ENCODE results near the gene STRN3.
"Not testable (repeated sequence)": the region's sequence is repeated elsewhere in the genome, so short reads cannot be mapped to it uniquely, and the experiment has no call there.

Gene STRN3, protein sequence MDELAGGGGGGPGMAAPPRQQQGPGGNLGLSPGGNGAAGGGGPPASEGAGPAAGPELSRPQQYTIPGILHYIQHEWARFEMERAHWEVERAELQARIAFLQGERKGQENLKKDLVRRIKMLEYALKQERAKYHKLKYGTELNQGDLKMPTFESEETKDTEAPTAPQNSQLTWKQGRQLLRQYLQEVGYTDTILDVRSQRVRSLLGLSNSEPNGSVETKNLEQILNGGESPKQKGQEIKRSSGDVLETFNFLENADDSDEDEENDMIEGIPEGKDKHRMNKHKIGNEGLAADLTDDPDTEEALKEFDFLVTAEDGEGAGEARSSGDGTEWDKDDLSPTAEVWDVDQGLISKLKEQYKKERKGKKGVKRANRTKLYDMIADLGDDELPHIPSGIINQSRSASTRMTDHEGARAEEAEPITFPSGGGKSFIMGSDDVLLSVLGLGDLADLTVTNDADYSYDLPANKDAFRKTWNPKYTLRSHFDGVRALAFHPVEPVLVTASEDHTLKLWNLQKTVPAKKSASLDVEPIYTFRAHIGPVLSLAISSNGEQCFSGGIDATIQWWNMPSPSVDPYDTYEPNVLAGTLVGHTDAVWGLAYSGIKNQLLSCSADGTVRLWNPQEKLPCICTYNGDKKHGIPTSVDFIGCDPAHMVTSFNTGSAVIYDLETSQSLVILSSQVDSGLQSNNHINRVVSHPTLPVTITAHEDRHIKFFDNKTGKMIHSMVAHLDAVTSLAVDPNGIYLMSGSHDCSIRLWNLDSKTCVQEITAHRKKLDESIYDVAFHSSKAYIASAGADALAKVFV

GRCh38 chr14:31026077-31026449 lies at the start of gene STRN3:
Gene STRN3, minus strand, starts transcription at chr14:31026379. Its CDS starts 194 bp downstream, at chr14:31026185.
- DNase-seq (ENCODE audit: low read depth in 2 of 2), result no peak

GRCh38 chr14:31075144-31075543 lies 49.0 kb upstream of the STRN3 start:
- DNase-seq (ENCODE audit: low read depth in 2 of 2), result no peak

DNA sequence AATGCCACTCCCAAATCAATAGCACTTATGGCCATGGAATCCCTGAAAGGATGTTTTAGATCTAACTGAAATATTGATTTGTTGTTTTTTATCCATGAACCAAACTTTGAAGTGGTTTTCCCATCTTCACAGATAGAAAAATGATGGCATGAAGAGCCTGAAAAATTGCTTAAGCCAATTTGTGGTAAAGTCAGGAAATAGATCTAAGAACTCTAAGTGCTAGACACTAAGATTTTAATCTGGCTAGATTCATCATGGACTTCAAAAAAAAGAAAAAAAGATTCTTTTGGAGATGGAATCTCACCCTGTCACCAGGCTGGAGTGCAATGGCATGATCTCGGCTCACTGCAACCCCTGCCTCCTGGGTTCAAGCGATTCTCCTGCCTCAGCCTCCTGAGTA lies 45.0 kb upstream of the STRN3 start:
- no peak for DNase-seq (ENCODE audit: low read depth in 2 of 2)

GRCh38 chr14:31070431-31070830 lies 44.3 kb upstream of the STRN3 start:
- peak; percentile 85 to 86 for DNase-seq (ENCODE audit: low read depth in 2 of 2)

GRCh38 chr14:31069343-31069742 lies 43.2 kb upstream of the STRN3 start:
- no peak for DNase-seq (ENCODE audit: low read depth in 2 of 2)

DNA sequence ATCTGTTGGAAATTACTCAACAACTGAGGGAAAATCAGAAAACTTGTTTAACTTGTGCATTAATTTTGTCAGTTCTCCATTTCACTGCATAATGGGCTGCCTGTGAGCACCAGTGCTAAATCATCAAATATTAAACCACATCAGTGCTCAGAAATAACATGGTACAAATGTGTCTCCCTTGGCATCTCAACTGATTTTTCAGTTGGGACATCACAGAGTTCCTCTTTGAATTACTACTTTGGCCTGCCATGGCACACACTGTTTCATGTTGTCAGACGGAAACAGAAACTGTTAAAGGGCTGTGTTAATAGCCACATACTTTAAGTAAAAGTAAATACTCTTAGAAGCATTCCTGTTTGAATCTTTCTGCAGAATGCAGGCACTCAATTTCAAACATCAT lies 42.1 kb upstream of the STRN3 start:
- DNase-seq (ENCODE audit: low read depth in 2 of 2), result no peak

DNA sequence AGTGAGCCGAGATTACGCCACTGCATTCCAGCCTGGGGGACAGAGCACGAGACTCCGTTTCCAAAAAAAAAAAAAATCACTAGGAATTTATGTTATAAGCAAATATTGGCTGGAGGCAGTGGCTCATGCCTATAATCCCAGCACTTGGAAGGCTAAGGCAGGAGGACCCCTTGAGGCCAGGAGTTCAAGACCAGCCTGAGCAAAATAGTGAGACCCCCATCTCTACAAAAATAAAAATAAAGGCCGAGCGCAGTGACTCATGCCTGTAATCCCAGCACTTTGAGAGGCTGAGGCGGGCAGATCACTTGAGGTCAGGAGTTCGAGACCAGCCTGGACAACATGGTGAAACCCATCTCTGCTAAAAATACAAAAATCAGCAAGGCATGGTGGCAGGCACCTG lies 36.7 kb upstream of the STRN3 start:
- not testable (repeated sequence) for DNase-seq (ENCODE audit: low read depth in 2 of 2)

GRCh38 chr14:31060253-31060875 lies 34.2 kb upstream of the STRN3 start:
- DNase-seq (ENCODE audit: low read depth in 2 of 2), result no peak

DNA sequence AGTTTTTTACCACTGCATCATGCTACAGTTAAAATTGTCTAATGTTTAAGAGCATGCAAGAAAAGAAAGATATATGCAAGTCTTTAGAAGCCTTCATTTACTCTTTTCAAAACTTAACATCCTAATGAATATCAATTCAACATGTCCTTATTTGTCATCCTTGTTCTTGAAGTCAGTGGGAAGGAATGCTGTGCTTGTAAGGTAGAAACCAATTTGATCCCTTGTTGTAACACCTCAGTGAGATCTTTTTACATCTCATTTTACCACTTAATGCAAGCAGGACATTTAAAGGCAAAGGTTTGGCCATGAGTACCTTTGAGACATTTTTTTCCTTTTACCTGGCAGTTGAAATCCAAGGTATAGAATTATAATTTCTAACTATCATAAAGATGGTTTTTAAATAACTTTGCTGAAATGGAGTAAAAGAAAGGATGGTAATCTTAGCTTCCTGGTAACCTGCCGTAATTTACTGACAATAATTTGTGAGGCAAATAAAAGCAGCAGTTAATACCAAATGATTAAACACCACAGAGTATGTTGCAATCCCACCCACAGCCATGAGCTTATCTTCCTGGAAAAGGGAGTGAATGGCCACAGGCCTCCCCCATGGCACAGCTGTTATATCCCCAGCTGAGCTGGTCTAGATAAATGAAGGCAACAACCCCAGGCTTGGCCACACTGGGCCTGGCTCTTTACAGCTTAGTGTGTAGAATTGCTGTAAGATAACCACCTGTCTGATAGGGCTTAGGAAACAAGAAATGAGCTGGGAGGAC lies 33.2 kb upstream of the STRN3 start:
- DNase-seq (ENCODE audit: low read depth in 2 of 2), result peak; percentile 29 to 33

GRCh38 chr14:31057701-31058364 lies 31.7 kb upstream of the STRN3 start:
- DNase-seq (ENCODE audit: low read depth in 2 of 2), result no peak

GRCh38 chr14:31057035-31057434 lies 30.9 kb upstream of the STRN3 start:
- DNase-seq (ENCODE audit: low read depth in 2 of 2), result no peak

- not testable (repeated sequence) for DNase-seq (ENCODE audit: low read depth in 2 of 2)
Measured at GRCh38 chr14:31052905-31053586, 26.9 kb upstream of the STRN3 start.

DNA sequence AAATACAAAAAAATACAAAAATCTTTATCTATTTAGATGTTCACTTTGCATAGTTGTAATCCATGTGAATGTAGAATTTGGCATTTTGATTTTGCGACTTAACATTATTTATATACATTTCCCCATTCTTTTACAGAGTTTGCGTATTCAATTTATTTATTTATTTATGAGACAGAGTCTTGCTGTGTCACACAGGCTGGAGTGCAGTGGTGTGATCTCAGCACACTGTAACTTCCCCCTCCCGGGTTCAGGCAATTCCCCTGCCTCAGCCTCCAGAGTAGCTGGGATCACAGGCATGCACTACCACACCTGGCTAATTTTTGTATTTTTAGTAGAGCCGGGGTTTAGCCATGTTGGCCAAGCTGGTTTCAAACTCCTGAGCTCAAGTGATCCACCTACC lies 25.3 kb upstream of the STRN3 start:
- DNase-seq (ENCODE audit: low read depth in 2 of 2), result no peak

DNA sequence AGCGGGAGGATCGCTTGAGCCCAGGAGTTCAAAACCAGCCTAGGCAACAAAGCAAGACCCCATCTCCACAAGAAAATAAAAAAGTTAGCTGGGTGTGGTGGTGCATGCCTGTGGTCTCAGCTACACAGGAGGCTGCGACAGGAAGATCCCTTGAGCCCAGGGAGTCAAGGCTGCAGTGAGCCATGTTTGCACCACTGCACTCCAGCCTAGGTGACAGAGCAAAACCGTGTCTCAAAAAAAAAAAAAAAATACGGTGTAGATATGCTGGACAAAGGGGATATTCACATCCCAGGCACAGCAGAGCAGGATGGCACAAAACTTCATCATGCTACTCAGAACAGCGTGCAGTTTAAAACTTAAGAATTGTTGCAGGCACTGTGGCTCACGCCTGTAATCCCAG lies 24.8 kb upstream of the STRN3 start:
- no peak for DNase-seq (ENCODE audit: low read depth in 2 of 2)

DNA sequence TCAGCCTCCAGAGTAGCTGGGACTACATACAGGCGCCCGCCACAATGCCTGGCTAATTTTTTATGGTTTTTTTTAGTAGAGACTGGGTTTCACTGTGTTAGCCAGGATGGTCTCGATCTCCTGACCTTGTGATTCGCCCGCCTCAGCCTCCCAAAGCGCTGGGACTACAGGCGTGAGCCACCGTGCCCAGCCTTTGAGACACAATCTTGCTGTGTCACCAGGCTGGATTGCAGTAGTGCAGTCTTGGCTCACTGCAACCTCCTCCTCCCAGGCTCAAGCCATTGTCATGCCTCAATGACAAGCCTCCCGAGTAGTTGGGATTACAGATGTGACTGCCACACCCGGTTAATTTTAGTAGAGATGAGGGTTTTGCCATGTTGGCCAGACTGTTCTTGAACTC lies 21.3 kb upstream of the STRN3 start:
- no peak for DNase-seq (ENCODE audit: low read depth in 2 of 2)

- no peak for DNase-seq (ENCODE audit: low read depth in 2 of 2)
Measured at GRCh38 chr14:31045501-31046080, 19.4 kb upstream of the STRN3 start.

DNA sequence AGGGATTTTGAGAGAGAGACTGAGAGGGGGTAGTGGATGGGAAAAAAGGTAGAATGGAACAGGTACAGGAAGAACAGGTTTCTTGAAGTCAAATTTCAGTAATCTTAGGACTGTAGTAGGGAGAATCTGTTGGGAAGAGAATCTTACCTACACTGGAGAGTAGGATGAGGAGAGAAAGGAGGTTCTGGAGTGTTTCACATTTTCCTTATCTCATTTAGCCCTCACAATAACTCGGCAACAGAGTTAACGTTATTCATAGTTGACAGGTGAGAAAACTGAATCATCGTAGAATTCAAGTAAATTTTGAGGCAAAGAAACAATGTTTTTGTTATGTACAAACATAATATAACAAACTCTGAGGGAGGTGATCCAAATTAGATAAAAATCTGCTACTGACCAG lies 17.2 kb upstream of the STRN3 start:
- no peak for DNase-seq (ENCODE audit: low read depth in 2 of 2)

DNA sequence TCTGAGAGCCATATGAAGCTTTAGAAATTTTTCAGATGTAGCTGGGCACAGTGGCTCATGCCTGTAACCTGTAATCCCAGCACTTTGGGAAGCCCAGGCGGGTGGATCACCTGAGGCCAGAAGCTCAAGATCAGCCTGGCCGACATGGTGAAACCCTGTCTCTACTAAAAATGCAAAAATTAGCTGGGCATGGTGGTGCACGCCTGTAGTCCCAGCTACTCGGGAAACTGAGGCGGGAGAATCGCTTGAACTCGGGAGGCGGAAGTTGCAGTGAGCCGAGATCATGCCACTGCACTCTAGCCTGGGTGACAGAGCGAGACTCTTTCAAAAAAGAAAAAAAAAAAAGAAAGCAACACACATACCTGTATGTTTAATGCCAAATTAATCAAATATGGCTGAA lies 16.7 kb upstream of the STRN3 start:
- DNase-seq (ENCODE audit: low read depth in 2 of 2), result not testable (repeated sequence)

- DNase-seq (ENCODE audit: low read depth in 2 of 2), result no peak
Measured at GRCh38 chr14:31042300-31042699, 16.1 kb upstream of the STRN3 start.

DNA sequence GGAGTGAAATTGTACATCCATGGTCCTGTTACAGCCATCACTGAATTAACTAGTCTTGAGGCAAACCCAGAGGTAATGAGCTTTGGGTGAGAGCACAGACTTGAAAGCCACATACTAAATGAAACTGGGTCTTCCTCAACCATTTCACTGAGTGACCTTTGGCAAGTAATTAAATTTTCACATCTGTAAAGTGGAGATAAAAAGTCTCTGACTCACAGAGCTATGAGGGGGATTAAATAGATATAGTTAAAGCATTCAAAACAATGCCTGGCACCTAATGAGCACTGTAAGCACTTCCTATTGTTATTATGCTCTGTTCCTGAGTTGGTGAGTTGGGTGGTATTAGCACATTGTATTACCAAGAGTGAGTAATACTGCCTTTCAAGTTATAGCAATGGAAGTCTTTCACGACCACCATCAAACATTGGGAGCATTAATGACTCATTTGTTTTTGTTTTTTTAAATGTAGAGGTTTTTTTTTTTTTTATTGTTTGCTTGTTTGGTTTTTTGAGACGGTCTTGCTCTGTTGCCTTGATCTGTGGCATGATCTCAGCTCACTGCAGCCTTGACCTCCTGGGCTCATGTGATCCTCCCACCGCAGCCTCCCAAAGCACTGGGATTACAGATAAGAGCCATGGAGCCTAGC lies 12.5 kb upstream of the STRN3 start:
- DNase-seq (ENCODE audit: low read depth in 2 of 2), result no peak
